B cell (primary cell): ENCODE data around the gene SPATA2L.

ENCODE experiments used
- EZH2 ChIP-seq: IDR thresholded peaks from 2 replicates; pipeline ENCODE4 v1.6.1; 2012; ENCODE audit warnings: borderline replicate concordance, low read depth, mild to moderate bottlenecking, moderate library complexity, low read length; ENCODE audit not compliant: insufficient read depth, poor library complexity, severe bottlenecking
- TF ChIP-seq, protein P1 (sequence below): fragments of 200-600 bp; IDR thresholded peaks from one replicate; pipeline ENCODE4 v1.8.0; 2022; ENCODE audit warnings: antibody characterized with exemption, mild to moderate bottlenecking

DNA sequence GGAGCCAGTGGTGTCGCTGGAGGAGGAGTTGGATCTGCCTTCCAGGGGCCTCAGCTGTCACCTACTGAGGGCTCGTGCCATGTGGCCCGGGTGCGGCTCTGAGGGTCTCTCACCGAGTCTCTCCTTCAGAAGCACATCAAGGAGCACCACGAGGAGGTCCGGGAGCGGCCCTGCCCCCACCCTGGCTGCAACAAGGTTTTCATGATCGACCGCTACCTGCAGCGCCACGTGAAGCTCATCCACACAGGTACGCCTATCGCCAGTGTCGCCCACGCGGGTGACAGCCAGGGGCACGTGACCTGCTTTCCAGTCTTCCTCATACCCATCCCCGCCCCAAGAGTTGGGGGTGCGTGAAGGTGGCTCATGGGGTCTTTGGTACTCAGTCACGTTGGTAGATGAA, 32.3 kb upstream of the SPATA2L start:
- TF ChIP-seq, protein P1, sequence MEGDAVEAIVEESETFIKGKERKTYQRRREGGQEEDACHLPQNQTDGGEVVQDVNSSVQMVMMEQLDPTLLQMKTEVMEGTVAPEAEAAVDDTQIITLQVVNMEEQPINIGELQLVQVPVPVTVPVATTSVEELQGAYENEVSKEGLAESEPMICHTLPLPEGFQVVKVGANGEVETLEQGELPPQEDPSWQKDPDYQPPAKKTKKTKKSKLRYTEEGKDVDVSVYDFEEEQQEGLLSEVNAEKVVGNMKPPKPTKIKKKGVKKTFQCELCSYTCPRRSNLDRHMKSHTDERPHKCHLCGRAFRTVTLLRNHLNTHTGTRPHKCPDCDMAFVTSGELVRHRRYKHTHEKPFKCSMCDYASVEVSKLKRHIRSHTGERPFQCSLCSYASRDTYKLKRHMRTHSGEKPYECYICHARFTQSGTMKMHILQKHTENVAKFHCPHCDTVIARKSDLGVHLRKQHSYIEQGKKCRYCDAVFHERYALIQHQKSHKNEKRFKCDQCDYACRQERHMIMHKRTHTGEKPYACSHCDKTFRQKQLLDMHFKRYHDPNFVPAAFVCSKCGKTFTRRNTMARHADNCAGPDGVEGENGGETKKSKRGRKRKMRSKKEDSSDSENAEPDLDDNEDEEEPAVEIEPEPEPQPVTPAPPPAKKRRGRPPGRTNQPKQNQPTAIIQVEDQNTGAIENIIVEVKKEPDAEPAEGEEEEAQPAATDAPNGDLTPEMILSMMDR = no peak
- TF ChIP-seq EZH2 = no peak
